Measurements from ENCODE around the gene GLRA1. TPM values are rescaled to one million over a fixed set of nuclear protein-coding genes. Genes with fewer than 3 reads are reported as not detected.

GLRA1 gene
- total and polyA plus RNA-seq, 4 experiments from 2014 or later, result not detected

DNA sequence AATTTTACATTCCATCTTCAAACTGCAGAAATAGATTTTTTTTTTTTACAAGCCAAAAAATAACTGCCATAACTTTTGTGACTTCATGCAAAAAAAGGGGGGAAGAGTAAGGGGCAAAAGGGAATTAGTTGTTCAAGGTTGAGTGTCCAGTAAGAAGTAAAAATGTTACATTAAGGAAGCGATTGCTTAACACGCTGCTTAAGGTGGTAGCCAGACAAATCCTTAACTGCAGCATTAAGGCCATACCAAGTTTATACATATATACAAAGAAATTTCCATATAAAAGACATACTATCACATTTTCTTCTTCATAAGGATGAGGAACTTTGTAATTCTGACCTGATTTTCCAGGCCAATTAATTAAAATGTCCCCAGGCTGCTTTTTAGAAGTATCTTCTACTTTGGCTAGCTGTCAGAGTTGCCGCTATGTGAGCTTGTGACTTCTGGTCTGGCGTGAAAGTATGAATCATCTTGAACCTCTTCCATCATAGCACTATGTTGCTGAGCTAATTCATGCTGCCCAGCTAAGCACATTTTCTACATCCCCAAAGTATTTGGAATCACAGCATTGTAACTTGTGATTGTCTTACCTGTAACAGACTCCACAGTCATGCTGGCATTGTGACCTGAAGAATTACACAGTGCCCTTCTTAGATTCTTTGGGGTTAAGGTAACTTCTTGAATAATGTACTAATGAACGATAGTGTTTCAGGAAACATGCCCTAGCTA lies 112.9 kb downstream of the GLRA1 start:
- CTCF ChIA-PET (ENCODE audit: partially characterized antibody), result interaction anchor here (2.3 kb wide), 1 partner anchor 14 kb away, joined by 10 read pairs; no protein-coding TSS in a partner anchor
- DNase-seq, result no peak
- POLR2A ChIA-PET (ENCODE audit: partially characterized antibody), result interaction anchor here (0.5 to 1.2 kb wide), 2 partner anchors 10 to 21 kb away, joined by 3 to 4 read pairs; no protein-coding TSS in a partner anchor
- H3K9me3 Mint-ChIP-seq, result no peaks in the 10 kb centered on the region
- H3K27me3 ChIP-seq (ENCODE audit: insufficient read depth, low read length), result no peaks in the 10 kb centered on the region
- H3K4me3 Mint-ChIP-seq, result no peak overlapping the region
- H3K36me3 ChIP-seq (ENCODE audit: insufficient read depth, low read length), result peaks cover 22% of the 10 kb centered on the region
- no peaks in the 10 kb centered on the region for H3K4me1 ChIP-seq (ENCODE audit: insufficient read depth, low read length)
- H3K27ac ChIP-seq (ENCODE audit: low read depth, low read length), result no peak overlapping the region
- H3K36me3 Mint-ChIP-seq, result peaks cover 51 to 60% of the 10 kb centered on the region in 2 donors
- no peak overlapping the region for H3K4me3 ChIP-seq (ENCODE audit: low read length in 2 of 2)
- H3K27me3 Mint-ChIP-seq, result no peaks in the 10 kb centered on the region
- no peaks in the 10 kb centered on the region for H3K9me3 ChIP-seq (ENCODE audit: control insufficient read depth in 1 of 2, low read length in 2 of 2)
- H3K27ac Mint-ChIP-seq, result peak overlapping the region in 2 of 7 donors; percentile 24 to 49
- peaks cover 0 to 11% (median 6%) of the 10 kb centered on the region in 4 donors for H3K4me1 Mint-ChIP-seq
- intact Hi-C loops (cut with micrococcal nuclease), result no loop called here

DNA sequence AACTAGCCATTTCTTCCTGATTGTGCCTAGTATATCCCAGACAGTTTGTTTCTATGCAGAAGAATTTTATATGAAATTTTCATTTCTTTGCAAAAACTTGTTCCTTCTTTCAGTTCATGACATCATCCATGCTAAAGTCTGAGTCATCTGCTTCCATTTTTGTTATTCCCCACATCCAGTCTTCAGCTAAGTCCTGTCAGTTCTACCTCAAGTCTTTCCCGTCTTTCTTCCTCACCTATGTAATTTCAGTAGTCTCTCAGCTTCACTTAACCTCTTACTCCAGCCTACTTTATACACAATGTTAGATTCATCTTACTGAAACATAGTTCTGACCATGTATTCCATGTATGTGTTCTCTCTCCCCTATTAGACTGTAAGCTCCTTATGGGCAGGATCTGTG lies 113.8 kb downstream of the GLRA1 start:
- no peak for DNase-seq
- no peak overlapping the region for H3K27ac ChIP-seq (ENCODE audit: low read depth, low read length)
- peak overlapping the region in 1 of 7 donors; percentile 3 for H3K27ac Mint-ChIP-seq
- intact Hi-C loops (cut with micrococcal nuclease), result no loop called here
- no peaks in the 10 kb centered on the region for H3K9me3 ChIP-seq (ENCODE audit: control insufficient read depth in 1 of 2, low read length in 2 of 2)
- H3K4me1 ChIP-seq (ENCODE audit: insufficient read depth, low read length), result no peaks in the 10 kb centered on the region
- H3K4me3 Mint-ChIP-seq, result no peak overlapping the region
- no peaks in the 10 kb centered on the region for H3K27me3 ChIP-seq (ENCODE audit: insufficient read depth, low read length)
- no peaks in the 10 kb centered on the region for H3K27me3 Mint-ChIP-seq
- H3K36me3 Mint-ChIP-seq, result peaks cover 54 to 65% of the 10 kb centered on the region in 2 donors
- no peak overlapping the region for H3K4me3 ChIP-seq (ENCODE audit: low read length in 2 of 2)
- no peaks in the 10 kb centered on the region for H3K9me3 Mint-ChIP-seq
- H3K36me3 ChIP-seq (ENCODE audit: insufficient read depth, low read length), result peaks cover 28% of the 10 kb centered on the region
- ChIA-PET CTCF (ENCODE audit: partially characterized antibody) (interaction anchor here (2.3 kb wide), 1 partner anchor 14 kb away, joined by 10 read pairs; no protein-coding TSS in a partner anchor), POLR2A (ENCODE audit: partially characterized antibody) (interaction anchor here (0.5 kb wide), 1 partner anchor 20 kb away, joined by 3 read pairs; no protein-coding TSS in a partner anchor)
- H3K4me1 Mint-ChIP-seq, result peaks cover 0 to 17% (median 6%) of the 10 kb centered on the region in 4 donors

DNA sequence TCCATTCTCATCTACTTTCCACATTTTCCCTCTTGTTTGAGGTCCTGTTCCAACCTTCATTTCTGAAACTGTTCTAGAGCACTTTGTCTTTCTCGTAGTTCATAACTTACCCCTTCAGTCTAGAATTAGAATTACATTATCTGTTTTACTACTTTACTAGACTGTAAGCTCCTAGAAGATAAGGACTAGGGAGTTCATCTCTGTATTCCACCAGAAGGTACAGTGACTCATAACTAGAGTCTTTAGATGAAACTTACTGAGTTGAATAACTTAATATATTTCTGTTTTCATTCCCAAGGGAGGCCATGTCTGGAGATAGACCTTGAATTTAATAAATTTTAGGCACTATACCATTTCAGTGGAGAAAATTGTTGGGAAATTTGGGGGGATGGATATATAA lies 114.2 kb downstream of the GLRA1 start:
- no peak overlapping the region for H3K4me3 Mint-ChIP-seq

DNA sequence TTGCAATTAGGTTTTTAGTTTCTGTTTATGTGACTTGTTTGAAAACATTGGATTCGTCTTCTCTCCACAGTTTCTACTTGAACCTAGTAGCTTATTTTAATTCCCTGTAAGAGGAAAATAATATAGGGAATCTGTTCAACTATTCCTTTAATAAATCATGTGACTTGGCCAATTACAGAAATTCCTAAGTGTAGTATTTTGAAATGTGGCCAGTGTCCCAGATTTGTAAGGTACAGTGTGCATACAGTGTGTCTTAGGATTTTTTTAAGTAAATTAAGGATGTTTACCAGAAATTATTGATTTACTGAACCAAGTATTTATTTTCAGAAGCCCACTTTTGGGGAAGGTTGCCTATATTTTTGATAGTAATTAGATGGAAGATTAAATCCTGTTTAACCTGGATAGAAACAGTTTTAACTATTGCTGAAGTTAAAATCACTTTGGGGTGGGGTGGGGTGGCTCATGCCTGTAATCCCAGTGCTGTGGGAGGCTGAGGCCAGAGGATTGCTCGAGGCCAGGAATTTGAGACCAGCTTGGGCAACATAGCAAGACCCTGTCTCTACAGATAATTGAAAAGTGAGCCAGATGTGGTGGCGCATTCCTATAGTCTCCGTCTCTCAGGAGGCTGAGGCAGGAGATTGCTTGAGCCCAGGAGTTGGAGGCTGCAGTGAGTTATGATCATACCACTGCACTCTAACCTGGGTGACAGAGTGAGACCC lies 116.0 kb downstream of the GLRA1 start:
- H3K27ac ChIP-seq (ENCODE audit: low read depth, low read length), result no peak overlapping the region
- ChIA-PET CTCF (ENCODE audit: partially characterized antibody) (no interaction called here), POLR2A (ENCODE audit: partially characterized antibody) (interaction anchor here (1.0 kb wide), 1 partner anchor 37 kb away, joined by 3 read pairs; the partner anchor contains the start of gene G3BP1)
- Mint-ChIP-seq H3K9me3 (no peaks in the 10 kb centered on the region), H3K4me3 (no peak overlapping the region), H3K36me3 (peaks cover 66 to 74% of the 10 kb centered on the region in 2 donors), H3K27me3 (no peaks in the 10 kb centered on the region), H3K4me1 (peaks cover 0 to 20% (median 6%) of the 10 kb centered on the region in 4 donors), H3K27ac (peak overlapping the region in 3 of 7 donors; percentile 27 to 53 (median 31))
- H3K36me3 ChIP-seq (ENCODE audit: insufficient read depth, low read length), result peaks cover 36% of the 10 kb centered on the region
- no peaks in the 10 kb centered on the region for H3K9me3 ChIP-seq (ENCODE audit: control insufficient read depth in 1 of 2, low read length in 2 of 2)
- H3K4me3 ChIP-seq (ENCODE audit: low read length in 2 of 2), result no peak overlapping the region
- no peaks in the 10 kb centered on the region for H3K27me3 ChIP-seq (ENCODE audit: insufficient read depth, low read length)
- intact Hi-C loops (cut with micrococcal nuclease), result no loop called here
- DNase-seq, result no peak
- H3K4me1 ChIP-seq (ENCODE audit: insufficient read depth, low read length), result no peaks in the 10 kb centered on the region

More for the DNA sequence above, 114.2 kb downstream of the GLRA1 start:
- intact Hi-C loops (cut with micrococcal nuclease), result no loop called here
- H3K27ac Mint-ChIP-seq, result peak overlapping the region in 1 of 7 donors; percentile 13
- no peaks in the 10 kb centered on the region for H3K9me3 Mint-ChIP-seq
- ChIA-PET CTCF (ENCODE audit: partially characterized antibody) (interaction anchor here (1.4 kb wide), 1 partner anchor 15 kb away, joined by 5 read pairs; no protein-coding TSS in a partner anchor), POLR2A (ENCODE audit: partially characterized antibody) (no interaction called here)
- no peak overlapping the region for H3K4me3 ChIP-seq (ENCODE audit: low read length in 2 of 2)
- peaks cover 30% of the 10 kb centered on the region for H3K36me3 ChIP-seq (ENCODE audit: insufficient read depth, low read length)
- peaks cover 59 to 69% of the 10 kb centered on the region in 2 donors for H3K36me3 Mint-ChIP-seq
- H3K4me1 Mint-ChIP-seq, result peaks cover 0 to 18% (median 6%) of the 10 kb centered on the region in 4 donors
- H3K27me3 ChIP-seq (ENCODE audit: insufficient read depth, low read length), result no peaks in the 10 kb centered on the region
- no peaks in the 10 kb centered on the region for H3K27me3 Mint-ChIP-seq
- no peak for DNase-seq
- no peaks in the 10 kb centered on the region for H3K9me3 ChIP-seq (ENCODE audit: control insufficient read depth in 1 of 2, low read length in 2 of 2)
- H3K4me1 ChIP-seq (ENCODE audit: insufficient read depth, low read length), result no peaks in the 10 kb centered on the region
- H3K27ac ChIP-seq (ENCODE audit: low read depth, low read length), result no peak overlapping the region

DNA sequence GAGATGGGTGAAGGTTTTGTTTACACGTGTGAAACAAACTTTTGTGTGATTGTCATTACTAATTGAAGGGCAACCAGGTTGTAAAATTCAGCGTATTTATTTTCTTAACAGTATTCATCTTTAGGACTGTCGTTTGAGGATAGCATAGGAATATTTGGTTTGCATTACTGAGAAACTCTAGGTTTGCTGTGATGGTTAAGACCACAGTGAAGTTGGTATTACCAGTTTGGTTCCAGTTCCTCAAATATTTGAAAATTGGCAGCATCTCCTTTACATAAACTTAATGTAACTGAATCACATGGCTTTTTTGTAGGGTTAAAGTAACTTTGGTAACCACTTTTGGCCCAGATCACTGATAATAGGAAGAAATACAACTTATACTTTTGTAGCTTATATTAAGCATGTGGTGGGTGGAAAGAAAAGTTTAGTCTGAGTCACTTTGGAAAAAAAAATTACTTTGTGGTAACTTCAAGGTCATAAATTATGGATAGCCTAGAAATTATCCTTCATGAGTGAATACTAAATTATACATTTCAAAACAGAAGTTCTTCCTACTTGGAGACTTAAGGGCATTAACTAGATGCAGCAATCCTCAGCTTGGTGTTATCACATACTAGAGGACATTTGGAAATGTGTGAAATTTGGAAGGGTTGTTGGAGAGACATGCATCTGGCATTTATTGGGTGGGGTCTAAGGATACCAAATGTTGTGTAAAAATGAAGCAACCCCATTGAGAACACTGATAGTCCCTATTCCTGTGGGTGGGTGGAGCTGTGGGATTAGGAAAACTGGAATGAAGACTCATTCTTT lies 119.0 kb downstream of the GLRA1 start:
- Mint-ChIP-seq H3K4me3 (no peak overlapping the region), H3K36me3 (peaks cover 59 to 64% of the 10 kb centered on the region in 2 donors), H3K27me3 (no peaks in the 10 kb centered on the region), H3K4me1 (peaks cover 0 to 15% (median 5%) of the 10 kb centered on the region in 4 donors), H3K9me3 (no peaks in the 10 kb centered on the region), H3K27ac (peak overlapping the region in 4 of 7 donors; percentile 19 to 45 (median 34))
- intact Hi-C loops (cut with micrococcal nuclease), result no loop called here
- Histone ChIP-seq H3K4me3 (ENCODE audit: low read length in 2 of 2) (no peak overlapping the region), H3K4me1 (ENCODE audit: insufficient read depth, low read length) (no peaks in the 10 kb centered on the region), H3K27me3 (ENCODE audit: insufficient read depth, low read length) (no peaks in the 10 kb centered on the region), H3K27ac (ENCODE audit: low read depth, low read length) (no peak overlapping the region), H3K36me3 (ENCODE audit: insufficient read depth, low read length) (peaks cover 48% of the 10 kb centered on the region), H3K9me3 (ENCODE audit: control insufficient read depth in 1 of 2, low read length in 2 of 2) (no peaks in the 10 kb centered on the region)
- no peak for DNase-seq
- CTCF ChIA-PET (ENCODE audit: partially characterized antibody), result interaction anchor here (1.3 to 1.6 kb wide), 2 partner anchors 20 to 337 kb away, joined by 3 to 9 read pairs; no protein-coding TSS in a partner anchor
- POLR2A ChIA-PET (ENCODE audit: partially characterized antibody), result interaction anchor here (0.9 to 1.4 kb wide), 3 partner anchors 11 to 32 kb away, joined by 3 to 4 read pairs (median 3); no protein-coding TSS in a partner anchor

DNA sequence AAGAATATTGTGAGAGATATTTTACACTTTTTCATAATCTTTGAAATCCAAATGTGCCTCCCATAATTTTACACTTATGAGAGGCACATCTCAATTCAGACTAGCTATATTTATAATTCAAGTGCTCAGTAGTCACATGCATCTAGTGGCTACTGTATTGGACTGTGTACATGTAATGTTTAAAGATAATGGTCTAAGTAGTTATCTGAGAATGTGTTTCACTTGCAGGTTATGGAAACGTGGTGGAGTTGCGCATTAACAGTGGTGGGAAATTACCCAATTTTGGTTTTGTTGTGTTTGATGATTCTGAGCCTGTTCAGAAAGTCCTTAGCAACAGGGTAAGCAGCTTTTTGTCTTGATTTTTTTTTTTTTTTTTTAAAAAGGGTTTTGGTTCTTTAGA lies 124.1 kb downstream of the GLRA1 start:
- ChIA-PET POLR2A (ENCODE audit: partially characterized antibody) (interaction anchor here (0.8 to 1.3 kb wide), 2 partner anchors 9 to 11 kb away, joined by 3 to 4 read pairs; no protein-coding TSS in a partner anchor), CTCF (ENCODE audit: partially characterized antibody) (interaction anchor here (1.3 to 2.4 kb wide), 2 partner anchors 25 to 29 kb away, joined by 4 to 8 read pairs; partner anchors contain the start of gene G3BP1)
- Histone ChIP-seq H3K4me3 (ENCODE audit: low read length in 2 of 2) (no peak overlapping the region), H3K27me3 (ENCODE audit: insufficient read depth, low read length) (no peaks in the 10 kb centered on the region), H3K4me1 (ENCODE audit: insufficient read depth, low read length) (peaks cover under 1% of the 10 kb centered on the region), H3K36me3 (ENCODE audit: insufficient read depth, low read length) (peaks cover 65% of the 10 kb centered on the region), H3K9me3 (ENCODE audit: control insufficient read depth in 1 of 2, low read length in 2 of 2) (no peaks in the 10 kb centered on the region), H3K27ac (ENCODE audit: low read depth, low read length) (no peak overlapping the region)
- Mint-ChIP-seq H3K27ac (peak overlapping the region in 1 of 7 donors; percentile 64), H3K9me3 (no peaks in the 10 kb centered on the region), H3K4me1 (peaks cover 13 to 17% (median 15%) of the 10 kb centered on the region in 4 donors), H3K4me3 (no peak overlapping the region), H3K27me3 (no peaks in the 10 kb centered on the region), H3K36me3 (peaks cover 60 to 75% of the 10 kb centered on the region in 2 donors)
- intact Hi-C loops (cut with micrococcal nuclease), result no loop called here
- peak in 1 of 5 donors; percentile 5 for DNase-seq

All from CD4-positive, alpha-beta memory T cell (primary cell).